HUDEP-2 (cell line): ENCODE measurements around the gene GAS2L2.
"Not testable (repeated sequence)": the region's sequence is repeated elsewhere in the genome, so short reads cannot be mapped to it uniquely, and the experiment has no call there.

Experiments
- DNase-seq, 76 experiments: peaks; one replicate each; lab custom pipeline; 2025; ENCODE audit not compliant: unreplicated experiment in 76 of 76; lab: John Stamatoyannopoulos, UW

GAS2L2 gene

GRCh38 chr17:35773679-35774425 is 20.8 kb upstream of the GAS2L2 start:
- no peak for DNase-seq

- DNase-seq: no peak
These were observed 20.1 kb upstream of the GAS2L2 start for GRCh38 chr17:35773129-35773528.

DNA sequence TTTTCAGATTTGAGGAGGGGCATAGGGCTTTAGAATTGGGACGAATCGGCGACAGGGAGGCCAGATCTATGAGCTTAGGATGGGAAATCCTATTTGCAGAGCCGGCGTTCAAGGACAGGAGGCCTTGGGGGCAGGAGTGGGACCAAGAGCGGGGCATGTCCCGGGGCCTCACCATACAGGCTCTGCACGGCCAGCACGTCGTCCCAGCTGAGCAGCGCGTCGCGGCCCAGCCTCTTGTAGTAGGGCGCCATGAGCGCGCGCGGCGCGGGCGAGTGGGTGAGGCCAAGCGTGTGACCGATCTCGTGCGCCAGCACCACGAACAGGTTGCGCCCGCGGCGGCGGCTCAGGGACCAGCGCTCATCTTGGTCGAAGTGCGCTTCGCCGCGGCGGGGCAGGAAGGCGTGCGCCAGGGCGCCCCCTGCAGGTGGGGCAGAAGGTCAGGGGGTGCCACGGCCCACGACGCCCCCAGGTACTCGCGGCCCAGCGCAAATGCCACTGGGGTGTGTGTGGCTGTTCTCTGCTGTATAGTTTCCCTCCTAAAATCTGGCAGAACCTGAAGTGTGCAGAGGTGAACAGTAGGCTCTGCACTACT is 17.0 kb upstream of the GAS2L2 start:
- no peak for DNase-seq

DNA sequence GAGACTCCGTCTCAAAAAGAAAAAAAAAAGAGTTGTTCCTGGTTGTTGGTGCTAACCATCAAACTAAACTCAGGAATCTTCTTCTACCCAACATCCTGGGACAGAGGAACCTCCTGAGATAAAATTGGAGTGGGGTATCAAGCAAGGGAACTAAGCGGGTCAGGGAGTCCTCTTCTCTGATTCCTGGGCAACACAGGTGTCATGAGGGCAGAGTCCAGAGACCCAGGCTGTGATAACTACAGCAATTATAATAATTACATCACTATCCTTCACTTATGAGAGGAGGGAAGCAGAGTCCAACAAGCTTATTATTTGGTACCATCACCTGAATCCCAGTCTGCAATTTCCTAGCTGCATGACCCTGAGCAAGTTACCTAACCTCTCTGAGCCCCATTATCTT is 15.8 kb upstream of the GAS2L2 start:
- DNase-seq: no peak

DNA sequence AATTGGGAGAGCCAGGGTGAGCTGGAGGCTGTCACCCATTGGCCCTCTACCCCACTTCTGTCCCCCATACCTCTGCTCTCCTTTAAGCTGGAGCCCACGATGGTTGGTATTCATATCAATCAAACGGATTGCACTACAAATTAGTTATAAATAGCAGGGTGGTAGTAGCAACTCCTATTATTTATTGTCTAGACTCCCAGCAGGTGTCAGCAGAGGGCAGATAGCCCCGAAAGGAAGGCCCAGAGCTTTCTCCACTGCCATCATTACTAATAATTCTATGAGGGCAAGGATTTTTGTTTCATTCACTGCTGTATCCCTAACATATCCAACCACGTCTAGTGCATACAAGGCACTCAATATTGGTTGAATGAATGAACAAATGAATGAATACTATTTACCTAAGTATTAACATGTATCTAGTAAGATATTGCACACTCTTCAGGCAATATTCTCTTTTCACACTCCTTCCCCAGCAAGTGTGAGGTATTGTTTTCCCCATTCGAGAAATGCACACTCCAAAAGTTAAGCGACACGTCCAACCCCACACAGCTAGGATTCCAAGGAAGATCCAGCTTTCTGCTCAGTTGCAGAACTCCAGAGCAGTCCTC is 14.0 kb upstream of the GAS2L2 start:
- peak in 28 of 76 experiments; percentile 3 to 60 (median 26) for DNase-seq

GRCh38 chr17:35766489-35766877 is 13.4 kb upstream of the GAS2L2 start:
- DNase-seq: no peak

GRCh38 chr17:35765756-35766488 is 12.9 kb upstream of the GAS2L2 start:
- DNase-seq: no peak

GRCh38 chr17:35765086-35765710 is 12.2 kb upstream of the GAS2L2 start:
- DNase-seq: no peak

- DNase-seq: peak in 75 of 76 experiments; percentile 25 to 92 (median 80)
These were observed 11.3 kb upstream of the GAS2L2 start for GRCh38 chr17:35764123-35764991.

DNA sequence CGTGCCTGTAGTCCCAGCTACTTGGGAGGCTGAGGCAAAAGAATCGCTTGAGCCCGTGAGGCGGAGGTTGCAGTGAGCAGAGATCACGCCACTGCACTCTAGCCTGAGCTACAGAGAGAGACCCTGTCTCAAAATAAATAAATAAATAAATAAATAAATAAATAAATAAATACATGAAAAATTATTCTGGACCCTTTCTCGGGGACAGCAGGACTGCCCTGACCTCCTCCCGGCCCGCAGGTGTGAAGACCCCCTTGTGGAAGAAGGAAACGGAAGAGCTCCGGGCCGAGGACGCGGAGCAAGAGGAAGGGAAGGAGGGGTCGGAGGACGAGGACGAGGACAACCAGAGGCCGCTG is 10.7 kb upstream of the GAS2L2 start:
- DNase-seq: no peak

DNA sequence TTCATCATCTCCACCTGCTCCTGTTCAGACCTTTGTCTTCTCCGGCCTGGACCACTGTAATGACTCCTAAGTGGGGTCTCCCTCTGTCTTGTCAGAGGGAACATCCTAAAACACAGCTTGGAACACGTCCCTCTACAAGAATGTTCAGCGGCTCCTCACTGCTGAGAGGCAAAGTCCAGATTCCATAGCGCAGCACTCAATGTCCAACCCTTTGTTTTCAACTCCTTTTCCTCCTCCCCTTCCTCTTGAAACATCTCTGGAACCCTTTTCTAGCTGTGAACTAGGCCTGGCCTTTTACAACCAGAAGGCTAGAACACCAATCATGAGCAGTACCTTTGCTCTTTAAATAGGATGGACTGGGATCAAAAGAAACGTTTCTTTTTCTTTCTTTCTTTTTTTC is 8.6 kb upstream of the GAS2L2 start:
- DNase-seq: no peak

GRCh38 chr17:35760587-35760986 is 7.5 kb upstream of the GAS2L2 start, which contains the start of gene C17orf50:
Gene C17orf50, plus strand, starts transcription at chr17:35760887. Its CDS starts 55 bp downstream, at chr17:35760942.
- no peak for DNase-seq

DNA sequence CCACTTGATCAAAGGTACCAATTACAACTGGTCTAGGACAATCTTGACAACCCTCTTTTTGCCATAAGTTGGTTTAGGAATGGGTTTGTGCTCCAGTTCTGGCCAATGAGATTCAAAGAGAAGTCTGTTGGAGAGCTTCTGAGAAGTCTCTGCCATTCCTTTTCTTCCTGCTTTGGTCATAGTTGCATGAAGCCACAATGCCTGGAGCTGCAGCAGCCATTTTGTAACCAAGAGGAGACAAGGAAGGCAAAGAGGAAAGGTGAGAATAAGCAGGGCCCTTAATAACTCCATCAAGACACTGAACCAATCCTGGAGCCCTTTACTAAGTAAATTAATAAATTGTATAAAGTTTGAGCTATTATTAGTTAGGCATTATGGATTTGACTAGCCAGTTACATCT is 4.2 kb upstream of the GAS2L2 start:
- DNase-seq: no peak

- no peak for DNase-seq
These were observed 568 bp downstream of the GAS2L2 start for GRCh38 chr17:35752471-35752870.

- DNase-seq: not testable (repeated sequence)
These were observed 1.5 kb downstream of the GAS2L2 start for GRCh38 chr17:35751541-35751940.

DNA sequence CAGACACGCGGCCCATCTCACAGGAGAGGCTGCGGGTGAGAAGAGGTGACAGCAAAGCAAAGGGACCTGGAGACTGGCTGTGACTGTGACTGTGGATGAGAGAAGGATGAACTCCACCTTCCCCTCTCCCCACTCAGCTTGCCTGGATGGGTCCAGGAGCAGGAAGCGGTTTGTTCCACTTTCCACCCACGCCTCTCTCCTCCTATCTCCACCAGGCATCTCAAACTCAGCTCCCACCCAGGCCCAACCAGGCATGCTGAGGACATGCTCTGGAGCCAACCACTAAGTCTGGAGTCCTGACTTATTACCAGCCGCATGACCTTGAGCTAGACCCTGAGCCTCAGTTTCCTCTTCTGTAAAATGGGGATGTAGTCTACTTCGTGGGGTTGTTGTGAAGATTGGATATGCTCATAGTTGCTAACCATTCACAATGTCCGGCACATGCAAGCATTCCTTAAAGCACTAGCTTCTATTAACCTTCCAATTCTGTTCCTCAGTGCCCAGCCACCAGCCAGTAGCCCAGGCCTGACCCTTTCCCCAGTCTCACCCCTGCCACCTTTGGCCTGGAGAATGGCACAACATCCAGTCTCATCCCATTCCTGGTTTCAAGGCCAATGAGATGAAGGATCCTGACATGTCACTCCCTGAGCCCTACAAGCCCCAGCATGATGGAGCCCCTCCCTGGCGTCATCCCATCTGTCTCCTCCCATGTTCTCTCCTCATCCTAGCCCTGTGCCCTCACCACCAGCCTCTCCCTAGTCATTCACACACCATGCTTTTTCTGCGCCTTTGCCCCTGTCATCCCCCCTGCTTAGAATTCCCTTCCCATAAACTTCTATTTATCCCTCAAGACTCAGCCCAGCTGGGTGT is 2.3 kb downstream of the GAS2L2 start:
- DNase-seq: peak in 59 of 76 experiments; percentile 10 to 81 (median 41)

GRCh38 chr17:35749560-35750412 is 3.3 kb downstream of the GAS2L2 start:
- DNase-seq: peak in 71 of 76 experiments; percentile 10 to 83 (median 58)

DNA sequence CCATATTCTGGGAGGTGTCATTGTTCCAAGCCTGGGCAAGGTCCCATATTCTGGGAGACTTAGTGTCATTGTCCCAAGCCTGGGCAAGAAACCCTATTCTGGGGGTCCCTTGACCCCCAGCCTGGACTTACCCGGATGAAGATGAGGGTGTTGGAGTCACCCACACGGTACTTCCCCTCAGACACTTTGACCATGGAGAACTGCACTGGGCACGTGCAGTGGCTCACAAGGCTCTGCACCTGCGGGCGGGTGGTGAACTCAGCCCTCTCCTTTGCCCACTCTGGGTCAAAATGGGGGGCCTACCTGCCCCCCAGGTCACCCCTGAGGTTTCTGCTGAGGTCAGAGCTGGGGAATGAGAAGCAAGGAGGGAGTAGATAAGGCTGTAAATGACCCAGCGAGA is 4.1 kb downstream of the GAS2L2 start:
- peak in 17 of 76 experiments; percentile 12 to 62 (median 41) for DNase-seq
